Hematopoietic multipotent progenitor cell treated with erythropoietin and hydrocortisone succinate and interleukin-3 and kit ligand, for 6 days (in vitro differentiated cells): Measurements from ENCODE around the gene SV2B.
A peak's percentile ranks its signal among the peaks of the same experiment; 100 is the strongest.

Experiments used
- DNase-seq: peaks from one replicate; pipeline ENCODE4 v3.0.0-alpha.2; 2015

Gene SV2B

GRCh38 chr15:91108421-91108820, 8.4 kb downstream of the SV2B start:
- no peak for DNase-seq

DNA sequence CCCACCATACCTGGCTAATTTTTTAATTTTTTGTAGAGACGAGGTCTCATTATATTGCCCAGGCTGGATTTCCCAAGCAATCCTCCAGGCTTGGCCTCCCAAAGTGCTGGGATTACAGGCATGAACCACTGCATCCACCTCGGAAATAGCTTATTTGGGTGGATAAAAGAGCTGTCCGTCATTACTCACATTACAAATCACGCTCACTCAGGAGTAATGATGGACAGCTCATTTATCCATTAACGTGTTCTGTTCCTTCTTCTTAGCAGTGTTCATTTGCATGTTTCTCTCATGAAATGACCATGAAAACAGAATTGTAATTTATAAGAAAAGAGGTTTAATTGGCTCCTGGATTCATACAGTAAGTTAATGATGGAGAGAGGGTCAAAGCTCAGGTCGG, 9.8 kb downstream of the SV2B start:
- DNase-seq, result no peak

DNA sequence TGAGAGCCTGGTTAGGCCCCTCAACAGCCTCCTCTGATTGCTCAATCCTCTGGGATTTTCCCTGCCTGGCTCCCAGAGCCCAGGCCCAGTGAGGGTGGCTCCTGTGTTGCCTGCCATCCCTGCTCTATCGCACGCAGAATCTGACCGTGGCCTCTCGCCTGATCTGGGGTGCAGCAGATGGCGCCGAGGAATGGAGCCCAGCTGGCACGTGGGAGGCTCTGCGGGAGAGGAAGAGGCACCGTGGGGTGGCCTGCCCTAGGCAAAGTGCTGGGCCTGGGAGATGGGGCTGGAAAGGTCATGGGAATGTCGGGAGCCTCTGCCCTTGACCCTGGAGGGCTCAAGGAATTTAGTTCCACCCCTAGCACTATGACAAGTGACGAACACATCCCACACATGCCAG, 10.3 kb downstream of the SV2B start:
- no peak for DNase-seq

DNA sequence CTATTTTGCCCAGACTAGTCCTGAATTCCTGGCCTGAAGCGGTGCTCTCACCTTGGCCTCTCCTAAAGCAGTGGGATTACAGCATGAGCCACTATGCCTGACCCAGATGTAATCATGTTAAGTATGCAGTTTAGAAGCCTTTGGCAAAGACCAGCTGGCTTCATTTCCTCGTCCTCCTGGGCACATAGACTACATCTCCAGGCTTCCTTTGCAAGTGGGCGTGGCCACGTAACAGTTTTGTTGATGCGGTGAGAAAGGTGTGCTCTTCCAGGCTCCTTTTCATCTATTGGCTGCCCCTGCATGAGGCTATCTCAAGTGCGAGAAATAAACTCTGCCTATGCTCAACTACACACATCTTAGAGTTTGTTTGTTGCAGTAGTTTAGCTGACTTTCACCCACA, 13.0 kb downstream of the SV2B start:
- no peak for DNase-seq

DNA sequence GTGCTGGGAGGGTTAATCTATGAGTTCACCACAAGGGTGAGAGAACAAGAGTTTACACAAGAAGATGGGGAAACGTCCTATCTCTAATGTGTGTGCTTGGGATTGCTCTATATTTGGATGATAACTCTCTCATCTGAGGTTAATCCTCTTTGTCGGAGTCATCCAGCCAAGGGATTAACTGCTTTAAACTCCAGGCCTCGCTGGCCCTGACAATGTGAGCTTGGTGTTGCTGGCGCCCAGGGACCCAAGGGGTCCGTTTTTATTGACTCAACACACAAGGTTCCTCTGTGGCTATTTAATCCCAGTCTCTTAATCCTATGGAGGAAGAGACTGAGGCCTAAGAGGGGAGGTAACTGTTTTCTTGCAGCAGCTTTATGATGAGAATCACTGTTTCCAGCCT, 14.2 kb downstream of the SV2B start:
- DNase-seq, result no peak

- DNase-seq, result no peak
Observed at GRCh38 chr15:91116113-91117067, 16.3 kb downstream of the SV2B start.

- no peak for DNase-seq
Observed at GRCh38 chr15:91117375-91117774, 17.3 kb downstream of the SV2B start.

DNA sequence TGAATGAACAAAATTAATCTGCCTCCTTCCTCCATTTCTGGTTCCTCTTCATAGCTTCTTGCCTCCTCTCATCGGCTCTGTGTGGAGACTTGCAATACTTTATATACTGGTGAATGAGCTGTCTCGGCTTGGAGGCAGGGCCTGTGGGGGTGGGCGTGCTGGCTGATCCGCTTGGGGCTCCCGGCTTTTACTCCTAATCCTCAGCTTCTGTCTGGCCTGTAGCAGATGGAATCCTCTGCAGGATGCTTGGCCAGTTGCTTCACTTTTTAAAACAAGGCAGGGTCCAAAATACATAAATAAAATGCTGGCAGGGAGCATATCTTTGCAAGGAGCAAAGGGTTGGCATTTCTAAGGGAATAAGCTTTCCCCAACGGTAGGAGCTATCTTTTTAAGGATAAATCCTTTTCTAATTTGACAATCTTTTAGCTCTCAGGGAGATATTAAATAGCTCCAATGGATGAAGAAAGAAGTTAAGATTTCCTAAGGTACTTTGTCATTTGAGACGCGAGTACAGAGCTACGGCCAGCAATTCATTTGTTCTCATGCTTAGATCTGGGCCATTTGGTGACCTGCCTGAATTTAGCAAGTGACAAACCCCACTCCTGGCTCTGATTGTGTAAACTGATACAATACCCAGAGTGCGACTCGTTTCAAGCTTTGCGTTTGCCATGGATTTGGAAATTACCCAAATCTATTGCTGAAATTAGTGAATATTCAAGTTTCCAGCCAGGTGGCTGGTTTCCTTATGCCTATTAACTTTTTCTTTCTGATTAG, 18.9 kb downstream of the SV2B start:
- no peak for DNase-seq

DNA sequence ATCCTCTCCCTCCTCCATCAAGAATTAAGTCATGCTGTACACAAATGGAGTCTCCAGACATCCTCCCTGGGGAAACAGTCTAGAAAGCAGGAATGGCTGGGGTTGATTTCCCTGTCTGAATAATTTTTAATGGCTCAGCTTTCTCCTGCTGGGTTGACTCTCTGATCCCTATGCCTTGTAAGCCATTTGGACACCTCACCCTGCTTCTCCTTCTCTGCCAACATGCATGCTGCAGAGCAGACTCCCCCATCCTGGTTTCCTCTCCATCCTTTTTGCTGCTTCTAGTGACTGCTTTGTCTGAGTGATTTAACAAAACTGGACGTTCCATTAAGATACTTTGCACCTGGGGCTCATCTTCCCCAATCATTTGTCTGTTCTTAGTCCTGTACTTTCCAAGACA, 22.2 kb downstream of the SV2B start:
- DNase-seq, result no peak

- DNase-seq, result no peak
Observed at GRCh38 chr15:91124132-91124531, 24.1 kb downstream of the SV2B start.

GRCh38 chr15:91125162-91125561, 25.1 kb downstream of the SV2B start:
- DNase-seq, result no peak

GRCh38 chr15:91126080-91126479, 26.0 kb downstream of the SV2B start:
- DNase-seq, result no peak

GRCh38 chr15:91127236-91127955, 27.3 kb downstream of the SV2B start:
- DNase-seq, result no peak

DNA sequence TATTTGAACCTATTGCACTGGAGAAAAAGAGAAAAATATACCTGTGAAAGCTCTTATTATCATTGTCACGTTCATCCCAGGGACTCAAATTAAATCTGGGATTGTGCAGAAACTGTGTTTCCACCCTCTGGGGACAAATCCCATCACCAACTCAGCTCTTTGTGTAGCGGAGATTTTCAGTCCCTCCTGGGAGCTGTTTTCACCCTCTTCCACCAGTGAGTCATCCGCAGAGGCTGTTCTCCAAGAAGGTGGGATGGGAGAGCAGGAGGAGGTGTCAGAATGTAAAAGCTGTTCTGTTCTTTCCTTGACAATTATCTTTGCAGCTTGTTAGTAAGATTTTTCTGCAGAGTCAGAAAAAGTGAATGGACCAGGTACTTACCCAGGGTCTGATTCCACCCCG, 28.0 kb downstream of the SV2B start:
- DNase-seq, result no peak

DNA sequence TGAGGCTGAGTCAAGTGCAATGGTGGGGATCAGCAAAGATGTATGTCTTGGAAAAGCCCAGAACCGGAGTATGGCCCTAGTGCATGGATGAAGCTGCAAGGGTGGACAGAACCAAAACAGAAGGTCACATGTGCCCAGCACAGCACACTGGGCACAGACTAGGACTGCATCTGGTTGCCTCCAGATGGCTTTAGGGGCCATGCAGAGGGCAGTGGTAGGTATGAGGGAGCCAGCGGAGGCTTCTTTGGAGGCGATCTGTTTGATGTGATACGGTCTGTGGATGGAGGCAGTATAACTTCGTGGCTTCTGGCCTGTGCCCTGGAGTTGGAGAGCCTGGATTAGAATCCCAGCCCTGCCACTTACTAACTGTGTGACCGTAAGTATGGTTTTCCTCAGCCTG, 29.4 kb downstream of the SV2B start:
- DNase-seq, result no peak

DNA sequence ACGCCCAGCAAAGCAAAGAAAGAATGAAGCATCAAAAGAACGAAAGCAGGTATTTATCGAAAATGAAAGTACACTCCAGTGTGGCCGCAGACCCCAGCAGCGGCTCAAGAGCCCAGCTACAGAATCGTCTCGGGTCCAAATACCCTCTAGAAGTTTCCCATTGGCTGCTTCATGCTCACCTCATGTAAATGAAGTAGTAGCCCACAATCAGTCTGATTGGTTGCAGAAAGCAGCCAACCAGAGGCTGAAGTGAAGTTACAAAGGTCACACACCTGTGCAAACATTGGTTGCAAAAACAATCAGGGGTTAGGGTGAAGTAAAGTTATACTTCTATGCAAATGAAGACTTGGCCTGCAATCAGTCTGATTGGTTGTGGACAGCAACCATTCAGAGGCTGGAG, 32.0 kb downstream of the SV2B start:
- no peak for DNase-seq

- no peak for DNase-seq
Observed at GRCh38 chr15:91133511-91133910, 33.5 kb downstream of the SV2B start.

DNA sequence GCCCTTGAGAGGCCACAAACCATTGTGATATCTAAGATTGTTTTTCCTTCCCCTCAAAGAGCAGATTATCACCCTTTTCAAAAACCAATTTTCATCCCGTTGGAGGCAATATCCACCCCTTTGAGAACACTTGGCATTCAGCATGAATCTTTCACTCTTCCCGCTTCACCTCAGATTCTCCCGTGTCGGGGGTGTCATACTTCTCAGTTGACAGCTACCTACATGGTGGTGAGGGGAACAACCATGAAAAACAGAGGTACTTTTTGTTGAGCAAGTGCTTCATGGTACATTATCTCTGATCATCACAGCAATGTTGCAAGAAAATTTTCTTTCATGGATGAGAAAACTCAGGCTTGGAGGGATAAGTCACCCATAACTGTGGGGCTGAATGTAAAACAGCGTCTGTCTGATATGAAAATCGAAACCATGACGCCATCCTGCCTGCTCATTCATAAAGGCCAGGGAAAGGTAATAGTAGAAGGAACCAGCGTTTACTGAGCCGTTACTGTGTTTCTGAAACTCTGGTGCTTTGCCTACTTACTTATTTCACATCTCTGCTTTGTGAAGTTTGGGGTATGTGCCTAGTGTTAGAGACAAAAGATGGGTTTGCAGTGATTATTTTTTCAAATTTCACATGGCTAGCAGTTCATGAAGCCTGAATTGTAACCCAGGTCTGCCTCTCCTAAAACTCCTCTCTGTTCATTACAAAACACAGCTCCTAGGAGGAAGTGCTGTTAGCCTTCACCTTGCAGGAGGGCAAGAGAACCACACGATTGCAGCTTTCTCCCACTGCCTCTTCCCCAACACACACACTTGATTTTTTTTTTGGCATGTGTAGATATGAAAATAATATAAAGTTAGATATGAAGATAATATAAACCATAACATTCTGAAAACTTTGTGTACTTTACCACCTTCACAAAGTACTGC, 35.4 kb downstream of the SV2B start:
- DNase-seq, result no peak

DNA sequence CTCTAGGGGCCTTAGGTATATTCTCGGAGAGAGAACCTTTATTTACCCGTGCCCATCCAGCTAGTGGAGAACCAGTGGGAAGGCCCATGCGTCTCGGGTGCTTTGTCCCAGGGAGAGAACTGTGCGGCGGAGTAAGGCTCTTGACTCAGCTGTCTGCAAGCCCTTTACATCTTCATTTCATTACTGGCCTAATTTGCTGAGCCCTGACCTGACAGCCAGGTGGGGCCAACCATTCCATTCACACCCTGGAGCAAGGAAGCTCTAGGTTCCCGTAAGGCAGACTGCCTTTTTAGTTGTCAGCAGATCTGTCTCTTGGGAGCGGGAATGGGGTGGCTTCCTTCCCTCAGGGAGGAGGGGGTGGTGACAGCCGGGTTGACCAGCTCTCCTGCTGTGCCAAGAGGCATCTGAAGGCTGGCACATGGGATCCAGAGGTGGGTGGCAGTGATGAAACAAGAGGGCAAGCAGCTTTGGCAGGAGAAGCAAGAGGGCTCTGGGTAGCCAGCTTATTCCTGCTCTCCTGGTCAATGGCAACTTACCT, 36.4 kb downstream of the SV2B start:
- no peak for DNase-seq

GRCh38 chr15:91140601-91141000, 40.5 kb downstream of the SV2B start:
- DNase-seq, result peak; percentile 59

- DNase-seq, result no peak
Observed at GRCh38 chr15:91141097-91141496, 41.0 kb downstream of the SV2B start.
